GM10266 (cell line): ENCODE data around the gene EIF3K.

ENCODE experiments used
- DNase-seq: peaks from one replicate; pipeline ENCODE4 v3.0.0; 2012; ENCODE audit errors: extremely low spot score
- CTCF ChIP-seq: IDR thresholded peaks from 2 replicates; pipeline ENCODE4 v1.5.1; 2012; ENCODE audit warnings: mild to moderate bottlenecking, low read depth; ENCODE audit not compliant: control insufficient read depth, insufficient read depth; ENCODE audit errors: missing control alignments

The EIF3K gene

GRCh38 chr19:38661136-38661535 is 42.1 kb downstream of the EIF3K start:
- no peak for TF ChIP-seq CTCF

GRCh38 chr19:38661996-38662395 is 43.0 kb downstream of the EIF3K start:
- DNase-seq = no peak
- no peak for TF ChIP-seq CTCF

More at GRCh38 chr19:38661136-38661535, 42.1 kb downstream of the EIF3K start:
- DNase-seq = no peak

- no peak for TF ChIP-seq CTCF
- DNase-seq = no peak
These were observed 43.7 kb downstream of the EIF3K start for GRCh38 chr19:38662537-38663155.

- DNase-seq = no peak
- TF ChIP-seq CTCF = no peak
These were observed 44.2 kb downstream of the EIF3K start for GRCh38 chr19:38663156-38663651.

GRCh38 chr19:38663957-38664502 is 45.0 kb downstream of the EIF3K start:
- no peak for DNase-seq
- no peak for TF ChIP-seq CTCF

GRCh38 chr19:38664503-38665211 is 45.7 kb downstream of the EIF3K start:
- no peak for TF ChIP-seq CTCF
- no peak for DNase-seq

GRCh38 chr19:38665219-38665931 is 46.4 kb downstream of the EIF3K start:
- TF ChIP-seq CTCF = no peak
- DNase-seq = no peak
